Mucosa of descending colon (tissue), 3 donors: ENCODE measurements around the gene LINC00632. TPM values are rescaled to one million over a fixed set of nuclear protein-coding genes. Genes with fewer than 3 reads are reported as not detected.
"Not testable (repeated sequence)": the region's sequence is repeated elsewhere in the genome, so short reads cannot be mapped to it uniquely, and the experiment has no call there.

Source experiments
- ATAC-seq: fragments of 200-7000 bp; cut with Tn5 transposase; one replicate; pipeline ENCODE4 v1.9.1; 2020; ENCODE audit warnings: mild to moderate bottlenecking, moderate library complexity
- DNase-seq, 3 donors: peaks; one replicate each; pipeline ENCODE4 v3.0.0-alpha.2; 2020
- H3K36me3 ChIP-seq: fragments of 200-600 bp; one replicate; pipeline ENCODE4 v1.8.0; 2021; ENCODE audit warnings: low read depth, mild to moderate bottlenecking
- H3K4me1 ChIP-seq: fragments of 200-600 bp; one replicate; pipeline ENCODE4 v1.8.0; 2021; ENCODE audit warnings: low read depth, mild to moderate bottlenecking
- H3K4me3 ChIP-seq: fragments of 200-600 bp; one replicate; pipeline ENCODE4 v1.8.0; 2021; ENCODE audit warnings: mild to moderate bottlenecking
- H3K9me3 ChIP-seq: fragments of 200-600 bp; one replicate; pipeline ENCODE4 v1.8.0; 2021; ENCODE audit warnings: mild to moderate bottlenecking
- CTCF ChIP-seq: fragments of 200-600 bp; IDR thresholded peaks from one replicate; pipeline ENCODE4 v1.8.0; 2022; ENCODE audit warnings: antibody characterized with exemption, mild to moderate bottlenecking
- intact Hi-C, 2 donors: fragments of 100-400 bp; cut with DNase I in 1 of 2; cut with micrococcal nuclease in 1 of 2; formaldehyde crosslinking; loops; one replicate each; pipeline versions ENCODE4 v1.11.0 to v1.11.1; 2022; cut with DNase I, micrococcal nuclease
- long read RNA-seq, 2 donors: library from polyadenylated mRNA; unstranded; transcript quantifications; one replicate each; pipeline ENCODE4 v2.0.0, GENCODE V29; 2019 to 2021
- total RNA-seq, 3 donors: library from RNA; stranded (reverse); fragmentation: NEBNext Ultra II Directional in 2 of 3; extraction: Animal tissue kit (Norgen Biotek cat#: 25700) in 2 of 3; gene quantifications; one replicate each; pipeline versions ENCODE4 v1.2.1 to v1.2.4, GENCODE V29; 2021 to 2023
- donor health status: DM: no; HTN: no; CAD: no; lungs with moderate emphysema.
- donor health status: DM: no; HTN: no; CAD: no.
- donor health status: DM: no; HTN: yes; CAD: no.

The LINC00632 gene
- 100 to 1,000 TPM in 1 of 3 donors, 10 to 100 TPM in 2; 27.2 to 172 (median 33.3) TPM for total RNA-seq
- long read RNA-seq, donor 1, result 0 reads
- long read RNA-seq, donor 2, result 0 reads

- intact Hi-C loops, result no loop called here
- no peak for DNase-seq
- ATAC-seq, result no peak
- no peak for TF ChIP-seq CTCF
- Histone ChIP-seq H3K36me3 (no peaks in the 10 kb centered on the region), H3K9me3 (no peaks in the 10 kb centered on the region), H3K4me3 (no peak within 1 kb of the TSS), H3K4me1 (no peaks in the 10 kb centered on the region)
Observed at GRCh38 chrX:140709421-140709846, at the start of gene LINC00632. TSS of gene LINC00632 (plus strand) at chrX:140709759.

GRCh38 chrX:140661643-140662042 lies 47.9 kb upstream of the LINC00632 start:
- intact Hi-C loops, result no loop called here
- Histone ChIP-seq H3K4me1 (no peaks in the 10 kb centered on the region), H3K4me3 (no peak overlapping the region), H3K36me3 (no peaks in the 10 kb centered on the region), H3K9me3 (no peaks in the 10 kb centered on the region)
- DNase-seq (no peak), ATAC-seq (no peak)
- TF ChIP-seq CTCF, result no peak

GRCh38 chrX:140664939-140665338 lies 44.6 kb upstream of the LINC00632 start:
- no peaks in the 10 kb centered on the region for H3K9me3 ChIP-seq
- H3K36me3 ChIP-seq, result no peaks in the 10 kb centered on the region
- ATAC-seq (no peak), DNase-seq (no peak)
- TF ChIP-seq CTCF, result no peak
- no peaks in the 10 kb centered on the region for H3K4me1 ChIP-seq
- H3K4me3 ChIP-seq, result no peak overlapping the region
- intact Hi-C loops, result no loop called here

- no peak for TF ChIP-seq CTCF
- intact Hi-C loops, result no loop called here
- no peaks in the 10 kb centered on the region for H3K4me1 ChIP-seq
- ATAC-seq (peak; percentile 51), DNase-seq (no peak)
- no peaks in the 10 kb centered on the region for H3K36me3 ChIP-seq
- H3K4me3 ChIP-seq, result no peak overlapping the region
- H3K9me3 ChIP-seq, result no peaks in the 10 kb centered on the region
Observed at GRCh38 chrX:140672840-140673731, 36.5 kb upstream of the LINC00632 start.

GRCh38 chrX:140687706-140688105 lies 21.9 kb upstream of the LINC00632 start:
- H3K4me1 ChIP-seq, result no peaks in the 10 kb centered on the region
- H3K36me3 ChIP-seq, result no peaks in the 10 kb centered on the region
- H3K4me3 ChIP-seq, result no peak overlapping the region
- no peak for DNase-seq
- intact Hi-C loops, result no loop called here
- no peak for ATAC-seq
- H3K9me3 ChIP-seq, result no peaks in the 10 kb centered on the region
- TF ChIP-seq CTCF, result no peak

GRCh38 chrX:140691596-140691995 lies 18.0 kb upstream of the LINC00632 start:
- ATAC-seq, H3K4me3 ChIP-seq, intact Hi-C loops, H3K9me3 ChIP-seq, H3K36me3 ChIP-seq, DNase-seq, H3K4me1 ChIP-seq: not testable (repeated sequence)
